ENCODE data around the gene ZNF785. TPM values are rescaled to one million over a fixed set of nuclear protein-coding genes. Genes with fewer than 3 reads are reported as not detected.

Gene ZNF785
- total RNA-seq, 1 donor from 2014 or later, result 9.3 TPM

DNA sequence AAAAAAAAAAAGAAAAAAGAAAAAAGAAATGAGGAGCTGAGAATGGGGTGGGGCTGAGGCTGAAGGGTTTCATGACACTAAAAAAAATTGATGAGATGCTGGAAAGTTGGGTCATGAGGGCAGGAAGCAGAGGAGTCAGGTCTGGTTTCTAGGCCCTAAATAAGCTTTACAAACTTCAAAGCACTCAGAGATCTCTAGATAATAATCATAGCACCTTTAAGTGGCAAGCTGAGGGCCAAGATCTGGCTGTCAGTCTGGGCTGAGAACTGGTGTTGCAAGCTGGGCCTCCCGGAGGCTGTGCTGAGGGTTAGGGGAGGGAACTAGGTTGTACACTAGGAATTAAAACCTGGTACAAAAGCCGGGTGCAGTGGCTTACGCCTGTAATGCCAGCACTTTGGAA is 33.7 kb downstream of the ZNF785 start:
- H3K79me2 ChIP-seq (ENCODE audit: insufficient read depth, low read length), result peaks cover 13% of the 10 kb centered on the region
- no peak overlapping the region for H3K4me3 Mint-ChIP-seq (ENCODE audit: unreplicated experiment)
- H3K27ac ChIP-seq (ENCODE audit: low read depth, low read length), result no peak overlapping the region
- H4K20me1 ChIP-seq (ENCODE audit: insufficient read depth, low read length), result peaks cover 5% of the 10 kb centered on the region
- H3K4me2 ChIP-seq (ENCODE audit: low read length), result no peak overlapping the region
- H3K27ac Mint-ChIP-seq (ENCODE audit: unreplicated experiment), result no peak overlapping the region
- peaks cover 15% of the 10 kb centered on the region for H3K4me1 Mint-ChIP-seq (ENCODE audit: low read depth, unreplicated experiment)
- peaks cover 2% of the 10 kb centered on the region for H3K4me1 ChIP-seq (ENCODE audit: insufficient read depth, low read length)
- DNase-seq (ENCODE audit: low read depth) (no peak), FAIRE-seq (no peak)
- H3K27me3 Mint-ChIP-seq (ENCODE audit: low read depth, unreplicated experiment), result no peaks in the 10 kb centered on the region
- H3K36me3 Mint-ChIP-seq (ENCODE audit: low read depth, unreplicated experiment), result no peaks in the 10 kb centered on the region
- TF ChIP-seq, protein P1, sequence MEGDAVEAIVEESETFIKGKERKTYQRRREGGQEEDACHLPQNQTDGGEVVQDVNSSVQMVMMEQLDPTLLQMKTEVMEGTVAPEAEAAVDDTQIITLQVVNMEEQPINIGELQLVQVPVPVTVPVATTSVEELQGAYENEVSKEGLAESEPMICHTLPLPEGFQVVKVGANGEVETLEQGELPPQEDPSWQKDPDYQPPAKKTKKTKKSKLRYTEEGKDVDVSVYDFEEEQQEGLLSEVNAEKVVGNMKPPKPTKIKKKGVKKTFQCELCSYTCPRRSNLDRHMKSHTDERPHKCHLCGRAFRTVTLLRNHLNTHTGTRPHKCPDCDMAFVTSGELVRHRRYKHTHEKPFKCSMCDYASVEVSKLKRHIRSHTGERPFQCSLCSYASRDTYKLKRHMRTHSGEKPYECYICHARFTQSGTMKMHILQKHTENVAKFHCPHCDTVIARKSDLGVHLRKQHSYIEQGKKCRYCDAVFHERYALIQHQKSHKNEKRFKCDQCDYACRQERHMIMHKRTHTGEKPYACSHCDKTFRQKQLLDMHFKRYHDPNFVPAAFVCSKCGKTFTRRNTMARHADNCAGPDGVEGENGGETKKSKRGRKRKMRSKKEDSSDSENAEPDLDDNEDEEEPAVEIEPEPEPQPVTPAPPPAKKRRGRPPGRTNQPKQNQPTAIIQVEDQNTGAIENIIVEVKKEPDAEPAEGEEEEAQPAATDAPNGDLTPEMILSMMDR (IDR thresholded peaks at IDR 0.05; ENCODE audit: insufficient read depth, low read depth, low read length), result no peak
- no peak for TF ChIP-seq EZH2 (IDR thresholded peaks at IDR 0.05; ENCODE audit: insufficient read depth, low read length)
- no peaks in the 10 kb centered on the region for H3K9me3 Mint-ChIP-seq (ENCODE audit: unreplicated experiment)
- no peak overlapping the region for H3K9ac ChIP-seq (ENCODE audit: low read length)
- no peaks in the 10 kb centered on the region for H3K36me3 ChIP-seq (ENCODE audit: insufficient read depth, low read length)
- no peaks in the 10 kb centered on the region for H3K27me3 ChIP-seq (ENCODE audit: insufficient read depth, low read length)
- H2AFZ ChIP-seq (ENCODE audit: low read depth, low read length), result no peak overlapping the region
- H3K4me3 ChIP-seq (ENCODE audit: insufficient read depth, low read depth, low read length), result no peak overlapping the region
- no peaks in the 10 kb centered on the region for H3K9me3 ChIP-seq (ENCODE audit: insufficient read depth, low read depth, low read length)

DNA sequence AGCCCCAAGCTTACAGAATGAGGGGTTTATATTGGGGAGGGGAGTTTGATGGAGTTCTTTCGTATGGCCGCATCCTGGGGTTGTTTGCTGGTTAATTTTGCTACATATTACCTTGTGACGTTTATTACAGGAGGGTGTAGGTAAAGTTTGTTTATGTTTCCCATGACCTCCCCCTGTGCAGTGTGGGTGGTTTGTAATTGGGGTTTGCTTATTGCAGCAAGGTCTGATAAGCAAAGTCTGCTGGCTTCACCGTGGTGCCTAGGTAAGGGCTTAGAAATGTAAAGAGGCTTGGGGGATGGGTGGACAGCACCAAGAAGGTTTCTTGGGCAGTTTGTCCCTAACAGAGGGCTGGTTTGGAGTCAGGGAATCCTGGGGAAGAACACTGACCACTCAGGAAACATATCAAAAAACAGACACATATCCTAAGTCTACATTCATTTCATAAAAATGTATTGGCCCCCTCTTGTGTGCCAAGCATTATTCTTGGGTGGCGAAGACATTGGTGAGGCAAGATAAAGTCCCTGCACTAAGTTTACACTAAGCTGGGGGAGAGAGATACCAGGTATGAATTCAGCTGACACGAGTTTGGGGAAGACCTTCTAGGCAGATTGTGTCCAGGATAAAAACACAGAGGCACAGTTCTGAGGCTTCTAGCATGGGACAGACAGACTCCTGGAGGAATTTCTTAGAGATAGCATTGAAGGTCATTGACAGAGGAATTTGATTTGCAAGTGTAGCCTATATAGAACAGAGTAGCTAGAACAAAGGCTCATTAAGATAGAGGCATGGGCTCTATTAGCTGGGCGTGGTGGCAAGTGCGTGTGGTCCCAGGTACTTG is 36.9 kb downstream of the ZNF785 start:
- no peaks in the 10 kb centered on the region for H3K9me3 Mint-ChIP-seq (ENCODE audit: unreplicated experiment)
- H3K4me3 ChIP-seq (ENCODE audit: insufficient read depth, low read depth, low read length), result no peak overlapping the region
- no peak overlapping the region for H3K4me3 Mint-ChIP-seq (ENCODE audit: unreplicated experiment)
- no peak for TF ChIP-seq EZH2 (IDR thresholded peaks at IDR 0.05; ENCODE audit: insufficient read depth, low read length)
- TF ChIP-seq, protein P1 (IDR thresholded peaks at IDR 0.05; ENCODE audit: insufficient read depth, low read depth, low read length), result no peak
- peaks cover under 1% of the 10 kb centered on the region for H4K20me1 ChIP-seq (ENCODE audit: insufficient read depth, low read length)
- peak overlapping the region; percentile 16 for H3K27ac Mint-ChIP-seq (ENCODE audit: unreplicated experiment)
- H3K4me2 ChIP-seq (ENCODE audit: low read length), result no peak overlapping the region
- H3K27ac ChIP-seq (ENCODE audit: low read depth, low read length), result no peak overlapping the region
- H3K27me3 ChIP-seq (ENCODE audit: insufficient read depth, low read length), result no peaks in the 10 kb centered on the region
- DNase-seq (ENCODE audit: low read depth) (no peak), FAIRE-seq (no peak)
- no peaks in the 10 kb centered on the region for H3K4me1 ChIP-seq (ENCODE audit: insufficient read depth, low read length)
- H3K27me3 Mint-ChIP-seq (ENCODE audit: low read depth, unreplicated experiment), result peaks cover 5% of the 10 kb centered on the region
- peaks cover 3% of the 10 kb centered on the region for H3K79me2 ChIP-seq (ENCODE audit: insufficient read depth, low read length)
- no peaks in the 10 kb centered on the region for H3K36me3 ChIP-seq (ENCODE audit: insufficient read depth, low read length)
- peaks cover 10% of the 10 kb centered on the region for H3K4me1 Mint-ChIP-seq (ENCODE audit: low read depth, unreplicated experiment)
- no peaks in the 10 kb centered on the region for H3K36me3 Mint-ChIP-seq (ENCODE audit: low read depth, unreplicated experiment)
- H3K9ac ChIP-seq (ENCODE audit: low read length), result no peak overlapping the region
- H3K9me3 ChIP-seq (ENCODE audit: insufficient read depth, low read depth, low read length), result no peaks in the 10 kb centered on the region
- no peak overlapping the region for H2AFZ ChIP-seq (ENCODE audit: low read depth, low read length)

DNA sequence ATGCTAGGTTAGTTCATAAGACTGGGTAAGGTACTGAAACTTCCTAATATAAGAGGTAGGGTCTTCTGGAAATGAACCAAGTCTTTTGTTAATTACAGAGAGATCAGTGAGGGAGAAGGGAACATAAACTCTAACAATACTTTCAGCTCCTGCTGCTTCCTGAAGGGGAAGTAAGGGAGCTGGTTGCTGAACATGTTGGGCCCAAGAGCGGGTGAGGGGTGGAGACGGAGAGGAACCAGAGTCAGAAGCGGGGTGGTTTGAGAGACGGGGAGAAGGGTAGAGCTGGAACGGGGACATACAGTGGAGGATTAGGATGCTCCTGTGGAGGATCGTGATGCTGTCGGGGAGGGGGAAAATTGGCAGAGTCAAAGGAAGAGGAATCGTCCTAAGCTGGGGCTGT is 39.4 kb downstream of the ZNF785 start:
- no peak overlapping the region for H3K27ac ChIP-seq (ENCODE audit: low read depth, low read length)
- peaks cover 10% of the 10 kb centered on the region for H3K4me1 Mint-ChIP-seq (ENCODE audit: low read depth, unreplicated experiment)

More for the DNA sequence above, 39.4 kb downstream of the ZNF785 start:
- Mint-ChIP-seq H3K27me3 (ENCODE audit: low read depth, unreplicated experiment) (peaks cover 5% of the 10 kb centered on the region), H3K4me3 (ENCODE audit: unreplicated experiment) (no peak overlapping the region), H3K9me3 (ENCODE audit: unreplicated experiment) (no peaks in the 10 kb centered on the region), H3K36me3 (ENCODE audit: low read depth, unreplicated experiment) (no peaks in the 10 kb centered on the region), H3K27ac (ENCODE audit: unreplicated experiment) (no peak overlapping the region)
- no peak overlapping the region for H3K4me2 ChIP-seq (ENCODE audit: low read length)
- no peaks in the 10 kb centered on the region for H3K36me3 ChIP-seq (ENCODE audit: insufficient read depth, low read length)
- H3K4me3 ChIP-seq (ENCODE audit: insufficient read depth, low read depth, low read length), result no peak overlapping the region
- no peaks in the 10 kb centered on the region for H3K9me3 ChIP-seq (ENCODE audit: insufficient read depth, low read depth, low read length)
- DNase-seq (ENCODE audit: low read depth) (no peak), FAIRE-seq (no peak)
- H3K27me3 ChIP-seq (ENCODE audit: insufficient read depth, low read length), result no peaks in the 10 kb centered on the region
- TF ChIP-seq, protein P1 (IDR thresholded peaks at IDR 0.05; ENCODE audit: insufficient read depth, low read depth, low read length), result no peak
- TF ChIP-seq EZH2 (IDR thresholded peaks at IDR 0.05; ENCODE audit: insufficient read depth, low read length), result no peak
- H3K4me1 ChIP-seq (ENCODE audit: insufficient read depth, low read length), result peaks cover 12% of the 10 kb centered on the region
- no peak overlapping the region for H3K9ac ChIP-seq (ENCODE audit: low read length)
- H2AFZ ChIP-seq (ENCODE audit: low read depth, low read length), result no peak overlapping the region
- no peaks in the 10 kb centered on the region for H3K79me2 ChIP-seq (ENCODE audit: insufficient read depth, low read length)
- H4K20me1 ChIP-seq (ENCODE audit: insufficient read depth, low read length), result no peaks in the 10 kb centered on the region

All from astrocyte (in vitro differentiated cells and primary cell).